Caco-2 (cell line): ENCODE data around the gene FLT4. TPM values are rescaled to one million over a fixed set of nuclear protein-coding genes. Genes with fewer than 3 reads are reported as not detected.

ENCODE experiments used
- BruUV-seq: library from RNA; stranded (reverse); fragments of 400-500 nt; replicated peaks from 2 replicates; lab custom pipeline; 2021; lab: Mats Ljungman, UMichigan
- CTCF ChIA-PET: fragments of 300-600 bp; sonication (Branson Sonifier 250); formaldehyde crosslinking; loops from one replicate; lab custom pipeline; 2022; ENCODE audit warnings: antibody characterized with exemption; lab: Charles Lee
- POLR2A ChIA-PET: fragments of 300-600 bp; sonication (Branson Sonifier 250); formaldehyde crosslinking; loops from one replicate; lab custom pipeline; 2022; ENCODE audit warnings: antibody characterized with exemption; lab: Charles Lee
- DNase-seq, 2 experiments: peaks; one replicate each; pipeline versions ENCODE4 v3.0.0 to v3.0.0-alpha.2; 2020 to 2022
- H3K27me3 ChIP-seq: replicated peaks from 2 replicates; pipeline ENCODE4 v1.6.0; 2011; ENCODE audit warnings: low read length; ENCODE audit not compliant: control insufficient read depth, insufficient read depth
- H3K36me3 ChIP-seq: 2 replicates; pipeline ENCODE4 v1.5.1; 2011; ENCODE audit warnings: low read length; ENCODE audit not compliant: control insufficient read depth, insufficient read depth
- H3K4me1 ChIP-seq: fragments of 250-450 bp; sonication (Bioruptor Pico); 2 replicates; pipeline ENCODE4 v1.5.1; 2020; ENCODE audit warnings: mild to moderate bottlenecking
- H3K4me3 ChIP-seq: 2 replicates; pipeline ENCODE4 v1.5.1; 2011; ENCODE audit warnings: low read depth, mild to moderate bottlenecking, control low read depth, low read length
- H3K9me3 ChIP-seq: fragments of 250-450 bp; sonication (Bioruptor Pico); 2 replicates; pipeline ENCODE4 v1.5.1; 2020; ENCODE audit warnings: mild to moderate bottlenecking, moderate library complexity
- H3K27ac Mint-ChIP-seq: one replicate; pipeline ENCODE4 v1.8.0; 2022; ENCODE audit warnings: mixed read lengths; ENCODE audit not compliant: unreplicated experiment
- H3K27me3 Mint-ChIP-seq: one replicate; pipeline ENCODE4 v1.8.0; 2022; ENCODE audit warnings: mixed read lengths; ENCODE audit not compliant: insufficient read depth, unreplicated experiment
- H3K36me3 Mint-ChIP-seq: one replicate; pipeline ENCODE4 v1.8.0; 2022; ENCODE audit warnings: mild to moderate bottlenecking, mixed read lengths; ENCODE audit not compliant: insufficient read depth, unreplicated experiment
- H3K4me1 Mint-ChIP-seq: one replicate; pipeline ENCODE4 v1.8.0; 2022; ENCODE audit warnings: low read depth, mixed read lengths; ENCODE audit not compliant: unreplicated experiment
- H3K4me3 Mint-ChIP-seq: one replicate; pipeline ENCODE4 v1.8.0; 2022; ENCODE audit warnings: mild to moderate bottlenecking, moderate library complexity, mixed read lengths; ENCODE audit not compliant: unreplicated experiment
- H3K9me3 Mint-ChIP-seq: one replicate; pipeline ENCODE4 v1.8.0; 2022; ENCODE audit warnings: mixed read lengths; ENCODE audit not compliant: unreplicated experiment
- CTCF ChIP-seq, 2 experiments: fragments of 200-600 bp in 1 of 2; IDR thresholded peaks; 1 replicate in 1 of 2; 2 replicates in 1 of 2; pipeline versions ENCODE4 v1.5.1 to v1.8.0; 2011 to 2022; ENCODE audit warnings: antibody characterized with exemption in 1 of 2, control low read depth in 1 of 2, inconsistent platforms in 1 of 2, low read depth in 1 of 2, low read length in 1 of 2, mild to moderate bottlenecking in 1 of 2, moderate library complexity in 1 of 2; ENCODE audit not compliant: insufficient read depth in 1 of 2, severe bottlenecking in 1 of 2, unreplicated experiment in 1 of 2
- intact Hi-C: fragments of 100-400 bp; cut with micrococcal nuclease; formaldehyde crosslinking; loops from one replicate; pipeline ENCODE4 v1.10.0; 2022; ENCODE audit not compliant: unreplicated experiment
- total RNA-seq: library from RNA; stranded (reverse); gene quantifications from 2 replicates; pipeline ENCODE4 v1.2.3, GENCODE V29; 2022

FLT4 gene
- total RNA-seq, 1 experiment from 2014 or later, result not detected

GRCh38 chr5:180586870-180587269, 62.5 kb downstream of the FLT4 start:
- DNase-seq, result no peak
- intact Hi-C loops, result no loop called here
- H3K4me1 Mint-ChIP-seq, result no peaks in the 10 kb centered on the region
- POLR2A ChIA-PET, result no interaction called here
- peaks cover 2% of the 10 kb centered on the region for H3K27me3 Mint-ChIP-seq
- no peaks in the 10 kb centered on the region for H3K36me3 Mint-ChIP-seq
- no peaks in the 10 kb centered on the region for H3K36me3 ChIP-seq
- BruUV-seq, result no TSS peak
- no peaks in the 10 kb centered on the region; the same call in 1 of the 2 replicates for H3K27me3 ChIP-seq
- H3K4me3 Mint-ChIP-seq, result no peak overlapping the region
- H3K27ac Mint-ChIP-seq, result no peak overlapping the region
- no peaks in the 10 kb centered on the region for H3K9me3 Mint-ChIP-seq
- H3K4me3 ChIP-seq, result no peak overlapping the region
- TF ChIP-seq CTCF (IDR thresholded peaks at IDR 0.05; ENCODE audit: insufficient read depth in 1 of 2, low read depth in 1 of 2, low read length in 1 of 2, severe bottlenecking in 1 of 2, unreplicated experiment in 1 of 2), result no peak
- H3K9me3 ChIP-seq, result no peaks in the 10 kb centered on the region
- no peaks in the 10 kb centered on the region for H3K4me1 ChIP-seq
- CTCF ChIA-PET, result interaction anchor here (0.7 kb wide), 1 partner anchor 675 kb away, joined by 7 read pairs; no protein-coding TSS in a partner anchor

DNA sequence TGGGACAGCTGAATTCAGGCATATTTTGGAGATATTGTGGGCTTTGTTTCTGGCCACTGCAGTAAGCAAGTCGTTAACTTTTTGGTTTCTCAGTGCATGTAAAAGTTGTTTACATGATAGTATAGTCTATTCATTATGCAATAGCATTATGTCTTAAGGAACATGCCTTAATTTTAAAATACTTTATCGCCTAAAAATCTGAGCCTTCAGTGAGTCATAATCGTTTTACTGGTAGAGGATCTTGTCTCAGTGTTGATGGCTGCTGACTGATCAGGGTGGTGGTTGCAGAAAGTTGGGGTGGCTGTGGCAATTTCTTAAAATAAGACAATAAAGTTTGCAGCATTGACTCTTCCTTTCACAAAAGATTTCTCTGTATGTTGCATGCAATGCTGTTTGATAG, 63.2 kb downstream of the FLT4 start:
- no TSS peak for BruUV-seq
- POLR2A ChIA-PET, result no interaction called here
- TF ChIP-seq CTCF (IDR thresholded peaks at IDR 0.05; ENCODE audit: insufficient read depth in 1 of 2, low read depth in 1 of 2, low read length in 1 of 2, severe bottlenecking in 1 of 2, unreplicated experiment in 1 of 2), result no peak
- Mint-ChIP-seq H3K36me3 (no peaks in the 10 kb centered on the region), H3K4me3 (no peak overlapping the region), H3K9me3 (no peaks in the 10 kb centered on the region), H3K27ac (no peak overlapping the region), H3K4me1 (no peaks in the 10 kb centered on the region), H3K27me3 (peaks cover 2% of the 10 kb centered on the region)
- no peaks in the 10 kb centered on the region for H3K4me1 ChIP-seq
- no peaks in the 10 kb centered on the region for H3K9me3 ChIP-seq
- H3K36me3 ChIP-seq, result no peaks in the 10 kb centered on the region
- no peaks in the 10 kb centered on the region; the same call in 1 of the 2 replicates for H3K27me3 ChIP-seq
- no peak for DNase-seq
- no peak overlapping the region for H3K4me3 ChIP-seq
- CTCF ChIA-PET, result no interaction called here
- intact Hi-C loops, result no loop called here

DNA sequence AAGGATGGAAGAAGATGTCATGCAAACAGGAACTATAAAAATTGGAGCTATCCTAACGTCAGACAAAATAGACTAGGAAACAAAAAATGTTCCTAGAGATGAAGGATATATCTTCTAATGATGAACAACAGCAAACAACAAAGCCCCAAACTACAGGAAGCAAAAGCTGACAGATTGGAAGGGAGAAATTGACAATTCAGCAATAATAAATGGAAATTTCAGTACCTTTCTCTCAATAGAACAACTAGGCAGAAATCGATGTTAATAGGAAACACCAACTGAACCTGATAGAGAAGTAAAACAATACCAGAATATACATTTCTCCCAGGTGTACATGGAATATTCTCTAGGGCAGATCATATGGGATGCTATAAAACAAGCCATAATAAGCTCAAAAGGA, 65.7 kb downstream of the FLT4 start:
- no peak overlapping the region for H3K4me3 ChIP-seq
- Mint-ChIP-seq H3K27me3 (peaks cover 2% of the 10 kb centered on the region), H3K4me1 (no peaks in the 10 kb centered on the region), H3K9me3 (no peaks in the 10 kb centered on the region), H3K27ac (no peak overlapping the region), H3K4me3 (no peak overlapping the region), H3K36me3 (peaks cover 3% of the 10 kb centered on the region)
- CTCF ChIA-PET, result no interaction called here
- no peaks in the 10 kb centered on the region for H3K9me3 ChIP-seq
- no peaks in the 10 kb centered on the region for H3K36me3 ChIP-seq
- intact Hi-C loops, result no loop called here
- no peak for TF ChIP-seq CTCF (IDR thresholded peaks at IDR 0.05; ENCODE audit: insufficient read depth in 1 of 2, low read depth in 1 of 2, low read length in 1 of 2, severe bottlenecking in 1 of 2, unreplicated experiment in 1 of 2)
- POLR2A ChIA-PET, result no interaction called here
- DNase-seq, result no peak
- H3K27me3 ChIP-seq, result no peaks in the 10 kb centered on the region; the same call in 1 of the 2 replicates
- no TSS peak for BruUV-seq
- H3K4me1 ChIP-seq, result no peaks in the 10 kb centered on the region
